Diencephalon (tissue), 1 donor: ENCODE data around the gene LIMK1. TPM values are rescaled to one million over a fixed set of nuclear protein-coding genes. Genes with fewer than 3 reads are reported as not detected.

Source experiments
- total RNA-seq: library from RNA; depleted of rRNA; stranded (reverse); fragments of >200 nt; gene quantifications from one replicate; pipeline ENCODE4 v1.2.3, GENCODE V29; 2014

The LIMK1 gene
- 30.4 TPM for total RNA-seq

DNA sequence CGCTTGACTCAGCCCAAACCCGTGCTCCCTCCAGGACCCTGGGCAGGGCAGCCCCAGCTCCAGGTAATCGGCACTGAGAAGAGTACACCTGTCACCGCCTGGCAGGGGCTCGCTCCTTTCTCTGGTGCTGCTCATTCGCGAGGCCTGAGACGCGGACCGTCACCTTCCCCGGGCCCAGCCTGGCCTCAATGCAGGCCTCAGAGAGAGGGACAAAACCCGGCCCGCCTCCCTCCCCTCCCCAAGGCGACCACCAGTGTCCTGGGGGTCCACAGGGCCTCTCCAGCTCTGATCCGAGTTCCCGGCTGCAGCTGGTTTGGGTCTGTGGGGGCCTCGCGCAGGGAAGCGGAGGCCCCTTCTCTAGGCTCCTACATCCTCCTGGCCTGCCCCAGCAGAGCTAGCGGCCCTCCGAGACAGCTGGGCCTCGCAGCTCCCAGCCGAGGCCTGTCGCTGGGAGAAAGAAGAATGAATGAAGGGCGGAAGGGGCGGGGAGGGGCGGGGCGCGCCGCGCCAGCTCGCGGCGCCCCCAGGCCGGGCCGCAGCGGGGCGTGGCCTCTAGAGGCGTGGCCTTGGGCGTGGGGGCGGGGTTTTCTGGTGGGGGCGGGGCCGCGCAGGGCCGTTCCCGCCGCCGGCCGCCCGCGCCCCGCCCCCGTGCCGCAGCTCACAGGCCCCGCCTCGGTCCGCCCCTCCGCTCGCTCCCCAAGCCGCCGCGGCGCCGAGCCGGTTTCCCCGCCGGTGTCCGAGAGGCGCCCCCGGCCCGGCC lies at the start of gene LIMK1:
Gene LIMK1 (plus strand): TSS at position 688 of the 760 bp plus-strand sequence. CDS start 187 bp downstream, outside the sequence.

Other genes starting within 250 kb of the LIMK1 start
- gene METTL27, start 241.3 kb upstream of the LIMK1 start, total RNA-seq, result 0.46 TPM
- gene TMEM270, start 222.6 kb upstream of the LIMK1 start, total RNA-seq, result not detected
- 33.2 TPM for gene ELN, start 55.6 kb upstream of the LIMK1 start, total RNA-seq
- 177 TPM for gene EIF4H, start 90.6 kb downstream of the LIMK1 start, total RNA-seq
- gene LAT2, start 126.2 kb downstream of the LIMK1 start, total RNA-seq, result 5.3 TPM
- gene RFC2, start 170.6 kb downstream of the LIMK1 start, total RNA-seq, result 27.7 TPM
- gene CLIP2, start 205.6 kb downstream of the LIMK1 start, total RNA-seq, result 115 TPM